Measurements from ENCODE around the gene STEAP1.
"Not testable (repeated sequence)": the region's sequence is repeated elsewhere in the genome, so short reads cannot be mapped to it uniquely, and the experiment has no call there.

STEAP1 gene

GRCh38 chr7:90173127-90173844, 19.0 kb downstream of the STEAP1 start:
- no peak for DNase-seq (ENCODE audit: low read depth in 1 of 2, low spot score in 1 of 2)

DNA sequence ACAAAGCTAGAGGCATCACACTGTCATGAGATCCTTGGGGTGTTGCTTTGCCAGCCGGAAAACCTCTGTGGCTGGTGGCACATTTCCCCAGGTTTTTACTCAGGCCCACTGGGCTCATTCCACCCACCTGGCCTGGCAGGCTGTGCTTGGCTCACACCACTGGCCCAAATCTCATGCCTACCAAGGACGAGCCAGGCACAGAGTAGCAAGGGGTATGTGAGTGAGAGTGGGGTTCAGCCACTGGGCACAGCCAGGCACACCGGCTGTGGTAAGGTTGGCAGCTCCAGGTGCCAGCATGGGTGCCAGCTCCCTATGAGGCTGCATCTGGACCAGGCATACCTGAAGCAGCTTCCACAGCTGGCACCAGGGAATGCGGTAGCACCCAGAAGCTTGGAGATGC, 21.4 kb downstream of the STEAP1 start:
- no peak for DNase-seq (ENCODE audit: low read depth in 1 of 2, low spot score in 1 of 2)

- DNase-seq (ENCODE audit: low read depth in 1 of 2, low spot score in 1 of 2) = no peak
These were observed 21.9 kb downstream of the STEAP1 start for GRCh38 chr7:90176195-90176594.

- no peak for DNase-seq (ENCODE audit: low read depth in 1 of 2, low spot score in 1 of 2)
These were observed 23.9 kb downstream of the STEAP1 start for GRCh38 chr7:90178166-90178565.

DNA sequence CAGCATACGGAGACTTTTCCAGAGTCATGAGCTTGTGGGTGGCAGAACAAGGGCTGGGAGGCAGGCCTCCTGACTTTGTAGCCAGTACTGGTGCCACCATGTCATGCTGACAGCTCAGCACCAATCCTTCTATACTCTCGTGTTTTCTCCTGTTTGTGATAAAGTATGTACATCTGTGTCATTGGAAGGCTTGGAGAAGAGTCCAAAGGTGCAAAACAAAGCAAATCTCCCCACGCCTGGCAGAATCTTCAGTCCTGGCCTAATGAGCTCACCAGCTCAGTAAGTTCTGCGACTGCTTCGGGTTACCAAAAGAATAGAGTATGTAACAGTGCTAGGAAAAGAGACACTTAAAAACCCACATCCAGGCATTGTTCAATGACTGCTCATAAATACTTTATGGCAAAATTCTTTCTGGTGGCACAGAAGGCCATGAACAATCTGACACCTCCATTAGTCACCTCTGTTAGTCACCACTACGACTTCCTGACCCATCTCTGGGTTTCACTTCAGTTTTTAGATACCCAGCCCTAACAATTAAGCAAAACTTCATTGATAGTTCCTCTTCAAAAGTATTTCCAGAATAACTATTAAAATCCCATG, 24.5 kb downstream of the STEAP1 start:
- peak in 1 of 2 donors; percentile 11 for DNase-seq (ENCODE audit: low read depth in 1 of 2, low spot score in 1 of 2)

GRCh38 chr7:90180011-90180585, 25.8 kb downstream of the STEAP1 start:
- no peak for DNase-seq (ENCODE audit: low read depth in 1 of 2, low spot score in 1 of 2)

- DNase-seq (ENCODE audit: low read depth in 1 of 2, low spot score in 1 of 2) = no peak
These were observed 26.4 kb downstream of the STEAP1 start for GRCh38 chr7:90180649-90181048.

GRCh38 chr7:90181485-90181884, 27.2 kb downstream of the STEAP1 start:
- DNase-seq (ENCODE audit: low read depth in 1 of 2, low spot score in 1 of 2) = no peak

DNA sequence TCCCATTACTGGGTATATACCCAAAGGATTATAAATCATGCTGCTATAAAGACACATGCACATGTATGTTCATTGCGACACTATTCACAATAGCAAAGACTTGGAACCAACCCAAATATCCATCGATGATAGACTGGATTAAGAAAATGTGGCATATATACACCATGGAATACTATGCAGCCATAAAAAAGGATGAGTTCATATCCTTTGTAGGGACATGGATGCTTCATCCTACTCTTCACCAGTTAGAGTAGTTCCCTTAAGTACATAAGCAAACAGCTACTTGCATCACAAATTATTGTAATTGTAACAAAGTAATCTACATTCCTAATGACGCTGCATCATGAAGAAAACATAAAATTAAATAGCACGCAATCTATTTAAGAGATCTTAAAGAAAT, 32.0 kb downstream of the STEAP1 start:
- DNase-seq (ENCODE audit: low read depth in 1 of 2, low spot score in 1 of 2) = not testable (repeated sequence)

DNA sequence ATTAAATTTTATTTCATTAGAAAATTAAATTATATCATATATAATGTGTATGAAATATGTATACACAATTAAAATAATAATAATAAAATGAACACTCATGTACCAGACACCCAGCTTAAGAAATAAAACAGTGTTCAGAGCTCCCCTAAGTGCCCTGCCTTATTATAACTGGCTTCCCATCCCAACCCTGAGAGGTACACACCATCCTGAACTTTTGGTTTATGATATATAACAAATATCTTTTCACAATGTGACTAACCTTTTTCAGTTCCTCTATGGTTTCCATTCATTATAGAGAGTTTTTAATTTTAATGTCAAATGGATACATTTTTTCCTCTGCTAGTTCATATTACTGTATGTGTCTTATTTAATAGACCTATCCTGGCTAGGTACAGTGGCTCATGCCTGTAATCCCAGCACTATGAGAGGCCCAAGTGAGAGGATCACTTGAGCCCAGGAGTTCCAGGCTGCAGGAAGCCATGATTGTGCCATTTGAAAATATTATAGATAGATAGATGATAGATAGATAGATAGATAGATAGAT, 33.3 kb downstream of the STEAP1 start:
- no peak for DNase-seq (ENCODE audit: low read depth in 1 of 2, low spot score in 1 of 2)

DNA sequence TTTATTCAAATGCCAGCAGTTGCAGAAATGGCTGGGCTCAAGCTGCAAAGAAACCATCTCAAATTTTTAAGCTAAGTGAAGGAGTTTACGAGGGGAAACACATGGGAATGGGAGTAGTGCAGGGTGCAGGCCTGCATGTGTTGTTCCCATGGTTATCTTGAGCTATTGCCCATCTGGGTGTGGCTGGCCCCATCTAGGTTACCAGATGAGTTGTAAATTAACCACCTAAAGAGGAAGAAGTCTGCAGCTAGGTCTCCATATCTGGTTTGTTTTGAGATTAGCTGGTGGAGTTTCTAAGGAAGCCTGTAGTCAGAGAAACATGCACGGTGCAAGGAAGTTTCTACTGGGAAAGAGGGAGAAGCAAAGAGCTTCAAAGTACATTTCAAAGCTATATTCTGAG, 34.0 kb downstream of the STEAP1 start:
- no peak for DNase-seq (ENCODE audit: low read depth in 1 of 2, low spot score in 1 of 2)

GRCh38 chr7:90190995-90191394, 36.7 kb downstream of the STEAP1 start:
- no peak for DNase-seq (ENCODE audit: low read depth in 1 of 2, low spot score in 1 of 2)

GRCh38 chr7:90191648-90192047, 37.4 kb downstream of the STEAP1 start:
- no peak for DNase-seq (ENCODE audit: low read depth in 1 of 2, low spot score in 1 of 2)

DNA sequence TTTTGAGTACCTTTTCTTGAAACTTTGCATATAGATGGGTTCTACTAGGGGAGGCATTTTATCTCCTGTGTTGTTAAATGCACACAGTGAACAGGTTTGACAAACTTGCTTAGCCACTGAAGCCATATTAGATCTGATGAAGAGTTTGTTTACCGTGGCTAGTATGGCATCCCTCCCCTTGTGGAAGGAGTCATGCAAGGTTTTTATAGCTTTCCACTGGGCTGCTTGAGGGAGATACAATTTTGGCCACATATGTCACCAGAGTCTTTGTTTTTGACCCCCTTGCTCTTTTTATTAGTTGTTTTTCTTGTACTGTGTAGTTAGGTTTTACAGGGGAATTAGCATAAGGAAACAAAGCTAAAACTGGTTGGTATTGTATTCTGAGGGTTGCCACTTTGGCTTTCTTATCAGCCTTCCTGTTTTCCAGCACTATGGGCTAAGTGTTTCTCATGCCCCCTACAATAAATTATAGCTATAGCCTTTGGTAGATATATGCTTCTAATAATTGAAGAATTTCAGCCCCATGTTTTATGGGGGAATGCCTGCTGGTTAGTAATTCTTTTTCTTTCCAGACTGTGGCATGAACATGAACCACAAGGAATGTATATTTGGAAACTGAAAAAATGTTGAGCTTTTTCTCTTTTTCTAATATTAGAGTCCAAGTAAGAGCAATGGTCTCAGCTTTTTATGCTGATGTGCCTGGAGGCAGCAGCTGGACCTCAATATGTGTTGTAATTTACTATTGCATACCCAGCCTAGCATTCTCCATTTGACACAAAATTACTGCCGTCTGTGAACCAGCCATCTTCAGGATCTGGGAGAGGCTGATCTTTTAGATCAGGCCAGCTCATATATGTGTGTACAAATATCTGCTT, 38.8 kb downstream of the STEAP1 start:
- DNase-seq (ENCODE audit: low read depth in 1 of 2, low spot score in 1 of 2) = no peak

- DNase-seq (ENCODE audit: low read depth in 1 of 2, low spot score in 1 of 2) = no peak
These were observed 40.9 kb downstream of the STEAP1 start for GRCh38 chr7:90194911-90195809.

DNA sequence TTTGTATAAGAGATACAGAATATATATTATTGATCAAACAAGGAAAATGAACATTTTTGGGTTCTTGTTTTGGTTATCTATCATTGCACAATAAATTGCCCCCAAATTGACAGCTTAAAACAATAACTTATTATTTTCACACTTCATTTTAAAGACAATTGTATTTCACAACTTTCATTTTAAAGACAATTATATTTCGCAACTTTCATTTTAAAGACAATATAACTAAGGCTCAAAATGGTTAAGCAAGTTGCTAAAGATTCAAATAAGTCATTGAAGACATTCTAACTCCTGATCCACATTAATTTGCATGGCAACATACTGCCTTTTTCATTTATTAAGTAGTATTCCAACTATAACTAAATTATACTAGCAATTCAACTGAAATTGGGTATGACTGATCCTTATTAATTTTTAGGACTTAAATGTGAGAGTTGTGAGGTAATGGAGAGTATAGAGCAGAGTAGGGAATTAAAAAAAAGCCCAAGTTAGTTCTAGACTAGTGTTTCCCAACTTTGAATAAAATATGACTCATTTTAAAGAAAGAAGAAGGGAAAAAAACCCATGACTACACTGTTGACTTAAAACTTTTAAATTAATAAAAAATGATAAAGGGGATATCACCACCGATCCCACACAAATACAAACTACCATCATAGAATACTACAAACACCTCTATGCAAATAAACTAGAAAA, 47.4 kb downstream of the STEAP1 start:
- no peak for DNase-seq (ENCODE audit: low read depth in 1 of 2, low spot score in 1 of 2)

DNA sequence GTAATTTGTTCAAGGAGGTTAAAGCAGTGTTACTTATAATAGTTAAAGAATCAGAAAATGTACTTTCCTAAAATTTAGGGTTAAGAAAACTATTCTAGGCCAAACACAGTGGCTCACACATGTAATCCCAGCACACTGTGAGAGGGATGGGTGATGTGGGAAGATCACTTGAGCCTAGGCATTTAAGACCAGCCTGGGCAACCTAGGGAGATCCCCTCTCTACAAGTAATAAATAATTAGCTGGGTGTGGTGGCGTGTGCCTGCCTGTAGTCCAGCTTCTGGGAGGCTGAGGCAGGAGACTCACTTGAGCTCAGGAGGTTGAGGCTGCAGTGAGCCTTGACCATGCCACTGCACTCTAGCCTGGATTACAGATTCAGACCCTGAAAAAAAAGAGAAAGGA, 53.7 kb downstream of the STEAP1 start:
- no peak for DNase-seq (ENCODE audit: low read depth in 1 of 2, low spot score in 1 of 2)

- no peak for DNase-seq (ENCODE audit: low read depth in 1 of 2, low spot score in 1 of 2)
These were observed 55.5 kb downstream of the STEAP1 start for GRCh38 chr7:90209776-90210175.

GRCh38 chr7:90210475-90210874, 56.2 kb downstream of the STEAP1 start:
- DNase-seq (ENCODE audit: low read depth in 1 of 2, low spot score in 1 of 2) = no peak

DNA sequence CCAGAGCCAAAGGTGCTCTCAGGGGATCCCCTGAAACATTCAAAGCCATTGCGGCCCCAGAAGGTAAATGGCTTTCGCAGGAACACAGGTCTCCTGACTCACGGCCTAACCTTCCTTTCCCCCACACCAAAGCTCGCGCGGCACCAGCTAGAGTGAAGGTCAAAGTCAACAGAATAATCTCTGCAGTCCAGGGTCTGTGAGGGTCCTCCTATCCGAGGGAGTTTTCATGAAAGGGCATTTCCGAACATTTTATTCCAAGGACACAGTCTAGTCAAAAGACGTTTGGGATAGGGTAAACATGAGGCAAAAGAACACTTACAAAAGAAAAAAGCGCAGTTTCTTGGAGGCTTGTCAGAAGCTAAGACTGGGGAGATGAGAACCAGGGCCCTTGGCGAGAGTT, 56.7 kb downstream of the STEAP1 start:
- DNase-seq (ENCODE audit: low read depth in 1 of 2, low spot score in 1 of 2) = no peak

All from activated CD4-positive, alpha-beta T cell treated with anti-CD3 and anti-CD28 coated beads, Interleukin-2, amount 50 U/mL, for 24 hours (primary cell).